ENCODE measurements around the gene CX3CL1. TPM values are rescaled to one million over a fixed set of nuclear protein-coding genes. Genes with fewer than 3 reads are reported as not detected.

The CX3CL1 gene
- total RNA-seq, 1 donor from 2014 or later = not detected

- Mint-ChIP-seq H3K27ac (no peak overlapping the region), H3K9me3 (no peaks in the 10 kb centered on the region), H3K4me3 (ENCODE audit: low read depth) (no peak overlapping the region), H3K27me3 (ENCODE audit: low read depth) (no peaks in the 10 kb centered on the region), H3K36me3 (ENCODE audit: low read depth) (peaks cover 38% of the 10 kb centered on the region), H3K4me1 (ENCODE audit: low read depth) (peaks cover 4% of the 10 kb centered on the region)
- intact Hi-C loops (cut with micrococcal nuclease) = no loop called here
- no peak for DNase-seq (ENCODE audit: low spot score)
Observed at GRCh38 chr16:57426356-57426755, 54.1 kb downstream of the CX3CL1 start.

GRCh38 chr16:57427307-57427706 lies 55.0 kb downstream of the CX3CL1 start:
- Mint-ChIP-seq H3K4me1 (ENCODE audit: low read depth) (peaks cover 1% of the 10 kb centered on the region), H3K27ac (no peak overlapping the region), H3K9me3 (no peaks in the 10 kb centered on the region), H3K36me3 (ENCODE audit: low read depth) (peaks cover 44% of the 10 kb centered on the region), H3K27me3 (ENCODE audit: low read depth) (no peaks in the 10 kb centered on the region), H3K4me3 (ENCODE audit: low read depth) (no peak overlapping the region)
- no peak for DNase-seq (ENCODE audit: low spot score)
- intact Hi-C loops (cut with micrococcal nuclease) = no loop called here

- no peak overlapping the region for H3K4me3 Mint-ChIP-seq (ENCODE audit: low read depth)
- no peak overlapping the region for H3K27ac Mint-ChIP-seq
- no peaks in the 10 kb centered on the region for H3K9me3 Mint-ChIP-seq
- H3K27me3 Mint-ChIP-seq (ENCODE audit: low read depth) = no peaks in the 10 kb centered on the region
- H3K4me1 Mint-ChIP-seq (ENCODE audit: low read depth) = no peaks in the 10 kb centered on the region
- DNase-seq (ENCODE audit: low spot score) = no peak
- intact Hi-C loops (cut with micrococcal nuclease) = no loop called here
- H3K36me3 Mint-ChIP-seq (ENCODE audit: low read depth) = peaks cover 49% of the 10 kb centered on the region
Observed at GRCh38 chr16:57427824-57428223, 55.5 kb downstream of the CX3CL1 start.

GRCh38 chr16:57430955-57431354 lies 58.7 kb downstream of the CX3CL1 start:
- Mint-ChIP-seq H3K27me3 (ENCODE audit: low read depth) (no peaks in the 10 kb centered on the region), H3K36me3 (ENCODE audit: low read depth) (peaks cover 77% of the 10 kb centered on the region), H3K4me3 (ENCODE audit: low read depth) (no peak overlapping the region), H3K4me1 (ENCODE audit: low read depth) (no peaks in the 10 kb centered on the region), H3K9me3 (no peaks in the 10 kb centered on the region), H3K27ac (no peak overlapping the region)
- no peak for DNase-seq (ENCODE audit: low spot score)
- intact Hi-C loops (cut with micrococcal nuclease) = no loop called here

GRCh38 chr16:57432505-57432904 lies 60.2 kb downstream of the CX3CL1 start:
- intact Hi-C loops (cut with micrococcal nuclease) = no loop called here
- H3K4me3 Mint-ChIP-seq (ENCODE audit: low read depth) = no peak overlapping the region
- H3K4me1 Mint-ChIP-seq (ENCODE audit: low read depth) = no peaks in the 10 kb centered on the region
- no peaks in the 10 kb centered on the region for H3K9me3 Mint-ChIP-seq
- DNase-seq (ENCODE audit: low spot score) = no peak
- no peak overlapping the region for H3K27ac Mint-ChIP-seq
- no peaks in the 10 kb centered on the region for H3K27me3 Mint-ChIP-seq (ENCODE audit: low read depth)
- peaks cover 75% of the 10 kb centered on the region for H3K36me3 Mint-ChIP-seq (ENCODE audit: low read depth)

- Mint-ChIP-seq H3K9me3 (no peaks in the 10 kb centered on the region), H3K27me3 (ENCODE audit: low read depth) (no peaks in the 10 kb centered on the region), H3K4me1 (ENCODE audit: low read depth) (no peaks in the 10 kb centered on the region), H3K27ac (no peak overlapping the region), H3K4me3 (ENCODE audit: low read depth) (no peak overlapping the region), H3K36me3 (ENCODE audit: low read depth) (peaks cover 74% of the 10 kb centered on the region)
- DNase-seq (ENCODE audit: low spot score) = no peak
- intact Hi-C loops (cut with micrococcal nuclease) = no loop called here
Observed at GRCh38 chr16:57432989-57433388, 60.7 kb downstream of the CX3CL1 start.

GRCh38 chr16:57434003-57434402 lies 61.7 kb downstream of the CX3CL1 start:
- intact Hi-C loops (cut with micrococcal nuclease) = no loop called here
- peaks cover 75% of the 10 kb centered on the region for H3K36me3 Mint-ChIP-seq (ENCODE audit: low read depth)
- H3K27ac Mint-ChIP-seq = no peak overlapping the region
- no peak for DNase-seq (ENCODE audit: low spot score)
- H3K9me3 Mint-ChIP-seq = no peaks in the 10 kb centered on the region
- H3K4me1 Mint-ChIP-seq (ENCODE audit: low read depth) = peaks cover 2% of the 10 kb centered on the region
- H3K27me3 Mint-ChIP-seq (ENCODE audit: low read depth) = no peaks in the 10 kb centered on the region
- no peak overlapping the region for H3K4me3 Mint-ChIP-seq (ENCODE audit: low read depth)

Other genes starting within 250 kb of the CX3CL1 start
- gene PSME3IP1, start 186.5 kb upstream of the CX3CL1 start, total RNA-seq = 109 and 125 TPM in 2 replicates
- 33.3 and 43.0 TPM in 2 replicates for gene RSPRY1, start 186.2 kb upstream of the CX3CL1 start, total RNA-seq
- gene ARL2BP, start 127.2 kb upstream of the CX3CL1 start, total RNA-seq = 28.1 and 31.2 TPM in 2 replicates
- 0.30 and 0.34 TPM in 2 replicates for gene PLLP, start 87.8 kb upstream of the CX3CL1 start, total RNA-seq
- gene CCL22, start 13.7 kb upstream of the CX3CL1 start, total RNA-seq = 32.5 and 34.3 TPM in 2 replicates
- gene CCL17, start 32.3 kb downstream of the CX3CL1 start, total RNA-seq = 0.37 and 1.3 TPM in 2 replicates
- 66.8 and 73.1 TPM in 2 replicates for gene CIAPIN1, start 74.9 kb downstream of the CX3CL1 start, total RNA-seq
- gene COQ9, start 75.0 kb downstream of the CX3CL1 start, total RNA-seq = 47.4 and 48.3 TPM in 2 replicates
- 73.6 and 75.6 TPM in 2 replicates for gene POLR2C, start 90.2 kb downstream of the CX3CL1 start, total RNA-seq
- gene DOK4, start 114.0 kb downstream of the CX3CL1 start, total RNA-seq = 5.7 and 6.6 TPM in 2 replicates
- 6.3 and 6.8 TPM in 2 replicates for gene CCDC102A, start 164.1 kb downstream of the CX3CL1 start, total RNA-seq
- gene ADGRG5, start 170.2 kb downstream of the CX3CL1 start, total RNA-seq = 2.1 and 2.8 TPM in 2 replicates

Data from activated T-helper 2 cell treated with anti-CD3 and anti-CD28 coated beads, Interferon-gamma antibody, Interleukin-2, Interleukin-4, amounts not matched to agents 10 μg/mL and 5 μg/mL and 100 μg/mL, durations not matched to agents 14 hours and 24 hours and 36 hours (primary cell).